Epidermal melanocyte (primary cell): ENCODE data around the gene ATP6AP1.

Source experiments
- DNase-seq: peaks from one replicate; pipeline ENCODE4 v3.0.0; 2011; ENCODE audit warnings: low spot score; ENCODE audit not compliant: insufficient read length

Gene ATP6AP1

DNA sequence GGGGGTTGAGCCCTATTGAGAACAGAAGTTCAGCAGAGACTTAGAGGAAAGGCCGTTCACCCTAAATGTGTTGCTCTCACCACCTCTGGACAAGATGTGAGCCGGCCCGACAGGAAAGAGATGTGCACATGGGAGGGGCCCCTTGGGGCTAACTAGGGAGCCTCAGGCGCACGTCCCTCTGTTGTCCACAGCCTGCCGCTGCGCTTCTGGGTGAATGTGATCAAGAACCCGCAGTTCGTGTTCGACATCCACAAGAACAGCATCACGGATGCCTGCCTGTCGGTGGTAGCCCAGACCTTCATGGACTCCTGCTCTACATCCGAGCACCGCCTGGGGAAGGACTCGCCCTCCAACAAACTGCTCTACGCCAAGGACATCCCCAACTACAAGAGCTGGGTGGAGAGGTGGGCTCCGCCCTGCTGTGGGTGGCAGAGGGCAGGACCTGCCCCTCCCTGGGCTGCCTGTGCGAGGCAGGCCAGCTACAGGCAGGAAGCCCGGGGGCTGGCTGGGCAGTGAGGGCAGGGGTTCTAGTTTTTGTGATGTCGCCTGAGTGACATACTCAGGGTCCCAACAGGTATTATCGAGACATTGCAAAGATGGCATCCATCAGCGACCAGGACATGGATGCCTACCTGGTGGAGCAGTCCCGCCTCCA, 42.6 kb downstream of the ATP6AP1 start:
- DNase-seq = no peak

DNA sequence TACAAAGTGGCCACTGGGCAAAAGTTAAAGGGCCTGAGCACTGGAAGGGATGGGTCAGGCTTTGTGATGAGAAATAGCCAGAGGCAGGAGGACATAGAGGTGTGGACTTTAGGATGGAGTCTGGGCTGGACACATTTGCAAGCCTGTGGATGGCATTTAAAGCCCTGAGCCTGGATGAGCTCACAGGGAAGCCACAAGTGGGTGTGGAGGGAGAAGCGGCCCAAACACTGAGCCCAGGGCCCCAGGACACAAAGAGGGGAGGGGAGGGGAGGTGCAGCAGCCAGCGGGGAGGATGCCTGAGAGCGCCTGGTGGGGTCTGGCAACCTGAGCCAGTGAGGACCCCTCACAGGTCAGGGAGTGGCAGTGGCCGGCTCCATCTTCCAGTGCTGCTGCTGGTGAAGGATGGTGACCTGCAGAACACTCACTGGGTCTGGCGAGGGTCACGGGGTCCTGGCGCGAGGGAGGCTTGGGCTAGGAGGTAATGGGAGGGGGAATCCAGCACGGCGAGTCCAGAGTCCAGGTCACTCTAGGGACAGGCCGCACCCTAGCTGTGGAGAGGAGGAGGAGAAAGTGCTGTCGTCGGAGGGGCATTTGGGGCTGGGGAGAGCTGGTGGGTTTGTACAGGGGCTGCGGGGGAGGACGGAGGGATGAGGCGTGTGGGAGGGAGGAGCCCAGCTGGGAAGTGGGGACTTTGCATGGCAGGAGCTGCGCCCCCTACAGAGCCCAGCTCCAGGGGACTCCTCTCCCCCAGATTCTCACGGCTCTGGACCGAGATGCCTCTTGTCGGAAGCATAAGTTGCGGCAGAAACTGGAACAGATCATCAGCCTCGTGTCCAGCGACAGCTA, 43.6 kb downstream of the ATP6AP1 start:
- DNase-seq = no peak

DNA sequence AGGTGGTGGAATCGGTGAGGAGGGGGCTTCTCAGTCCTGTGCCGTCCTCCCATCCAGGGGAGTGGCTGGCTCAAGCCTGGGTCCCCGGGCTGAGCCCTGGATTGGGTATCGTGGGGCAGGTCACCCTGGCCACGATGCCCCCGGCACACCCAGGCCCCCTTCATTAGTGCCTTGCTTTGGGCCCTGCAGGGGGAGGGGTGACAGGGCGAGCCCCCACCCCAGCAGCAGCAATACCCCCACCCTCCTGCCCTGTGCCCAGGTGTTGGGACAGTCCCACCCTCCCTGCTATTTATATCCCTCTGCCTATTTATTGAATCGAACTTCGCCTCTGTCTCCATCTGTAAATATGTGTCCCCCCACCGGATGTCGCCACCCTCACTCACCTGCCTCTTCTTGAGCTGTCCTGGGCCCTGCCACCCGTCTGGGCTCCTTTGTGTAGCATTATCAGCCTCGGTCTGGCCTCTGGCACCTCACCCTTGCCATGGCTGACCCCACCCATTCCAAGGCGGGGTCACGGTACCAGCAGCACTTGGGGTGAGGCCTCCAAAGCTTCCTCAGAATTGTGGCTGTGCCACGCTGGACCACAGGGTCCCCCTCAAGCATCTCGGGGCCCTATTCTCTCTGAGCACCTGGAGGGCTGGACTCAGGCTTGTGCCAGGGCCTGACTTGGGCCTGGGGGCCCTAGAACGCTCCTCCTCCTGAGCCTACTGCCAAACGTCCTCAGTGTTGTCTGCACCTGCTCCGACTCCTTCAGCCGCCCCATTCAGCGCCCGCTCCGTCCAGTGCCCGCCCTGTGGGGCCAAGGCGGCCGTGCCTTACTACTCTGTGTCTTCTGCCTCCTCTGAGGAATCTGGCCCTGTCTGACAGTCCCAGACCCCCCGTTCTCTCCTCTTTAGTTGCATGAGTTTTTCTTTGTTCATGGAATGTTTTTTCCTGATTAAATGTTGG, 44.5 kb downstream of the ATP6AP1 start:
- no peak for DNase-seq

DNA sequence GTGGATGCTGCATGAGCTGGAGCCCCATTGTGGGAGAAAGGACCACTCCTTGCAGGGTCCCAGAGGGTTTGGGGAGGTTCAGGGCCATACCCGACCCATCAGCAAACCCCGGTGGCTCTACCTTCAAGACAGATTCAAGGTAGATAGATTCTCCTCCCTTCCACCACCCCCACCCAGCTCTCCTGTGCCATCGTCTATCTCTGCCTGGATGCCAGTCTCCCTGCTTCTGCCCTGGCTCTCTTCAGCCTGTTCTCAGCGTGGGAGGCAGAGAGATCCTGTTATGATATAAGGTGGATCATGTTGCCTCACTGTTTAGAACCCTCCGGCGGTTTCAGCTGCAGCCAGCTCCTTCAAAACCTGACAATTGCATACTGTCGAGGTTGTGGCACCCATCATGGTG, 45.2 kb downstream of the ATP6AP1 start:
- no peak for DNase-seq

DNA sequence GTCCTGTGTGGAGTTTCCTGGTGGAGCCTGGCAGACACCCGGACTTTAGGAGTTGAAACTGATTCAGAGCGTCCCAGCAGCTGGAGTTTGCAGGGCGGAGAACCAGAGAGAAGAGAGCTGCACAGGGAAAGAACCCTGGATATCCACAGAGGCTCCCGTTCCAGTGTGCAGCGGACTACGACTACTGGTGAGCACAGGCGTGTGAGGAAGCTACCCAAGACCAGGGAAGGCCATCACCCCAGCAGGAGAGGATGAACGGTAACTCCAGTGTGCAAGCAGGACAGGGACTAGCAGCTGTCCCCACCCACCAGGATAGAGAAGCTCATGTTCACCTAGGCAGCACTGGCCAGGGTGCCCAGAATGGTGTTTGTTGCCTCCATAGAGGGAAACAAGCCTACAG, 48.3 kb downstream of the ATP6AP1 start:
- DNase-seq = no peak

DNA sequence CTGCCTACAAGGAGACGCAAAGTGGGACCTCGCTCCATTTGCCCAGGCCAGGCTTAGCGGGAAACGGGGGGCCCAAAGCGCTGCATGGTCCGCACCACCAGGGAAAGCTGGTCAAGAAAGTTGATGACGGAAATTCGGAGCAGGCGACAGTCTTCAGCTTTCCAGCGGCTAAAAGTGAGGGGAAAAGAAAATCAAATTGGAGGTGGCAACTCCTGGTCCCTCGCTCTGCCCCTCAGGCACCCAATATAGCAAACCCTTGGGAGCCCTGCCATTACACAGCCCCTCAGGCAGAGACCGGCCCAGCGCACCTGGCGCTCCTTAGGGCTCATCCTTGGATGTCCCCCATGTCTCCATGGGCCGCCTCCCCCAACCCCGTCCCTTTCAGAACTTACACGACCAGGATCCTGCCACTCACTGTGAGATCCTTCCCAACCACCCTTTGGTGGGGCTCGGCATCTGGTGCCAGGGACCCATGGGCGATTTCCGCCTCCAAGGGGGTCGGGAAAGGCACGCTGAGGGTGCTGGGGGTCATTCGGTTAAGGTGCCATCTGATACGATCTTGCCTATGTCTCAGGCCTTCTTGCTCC, 49.5 kb downstream of the ATP6AP1 start:
- DNase-seq = no peak

DNA sequence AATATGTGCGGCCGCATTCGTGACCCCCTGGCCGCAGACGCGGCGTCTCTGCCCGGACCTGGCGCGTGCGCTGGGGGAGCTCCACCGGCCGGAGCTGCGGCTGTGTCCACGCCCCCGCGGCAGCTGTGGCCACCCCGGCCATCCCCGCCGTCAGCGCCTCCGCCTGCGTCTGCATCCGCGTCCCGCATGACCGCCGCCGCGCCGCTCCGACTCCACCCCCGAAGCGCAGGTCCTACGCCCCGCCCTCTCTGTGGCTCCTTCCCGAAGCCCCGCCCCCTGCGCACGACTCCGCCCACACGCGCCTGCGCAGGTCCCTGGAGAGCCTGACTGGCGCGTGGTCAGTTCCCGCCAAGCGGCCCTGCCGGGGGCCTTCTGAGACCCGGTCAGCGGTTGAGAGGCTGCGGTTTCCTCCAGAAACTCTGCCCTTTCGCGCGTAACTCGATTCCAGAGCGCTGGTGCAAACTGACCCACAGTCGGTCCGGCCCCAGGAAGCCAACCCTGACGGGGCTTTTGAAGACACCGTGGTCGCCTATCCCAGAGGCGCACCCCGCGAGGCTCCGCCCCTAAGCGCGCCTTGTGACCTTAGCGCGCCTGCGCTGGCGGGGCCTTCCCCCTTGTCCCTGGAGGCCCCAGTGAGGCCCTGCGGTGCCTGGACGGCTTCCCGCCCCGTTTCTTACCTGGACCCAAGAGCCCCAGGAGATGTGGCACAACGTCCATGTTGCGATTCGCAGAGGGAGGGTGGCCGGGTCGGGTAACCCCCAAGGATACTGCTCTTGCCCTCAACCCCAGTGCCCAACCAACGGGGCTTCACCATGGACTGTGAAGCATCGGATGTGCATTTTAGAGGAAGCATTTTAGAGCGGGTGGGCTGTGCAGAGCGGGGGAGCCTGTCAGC, 50.5 kb downstream of the ATP6AP1 start, which contains the start of gene LAGE3:
LAGE3 (minus strand) TSS at position 554 of the 895 bp plus-strand sequence; CDS start at position 188, 366 bp downstream.
- peak; percentile 72 for DNase-seq

DNA sequence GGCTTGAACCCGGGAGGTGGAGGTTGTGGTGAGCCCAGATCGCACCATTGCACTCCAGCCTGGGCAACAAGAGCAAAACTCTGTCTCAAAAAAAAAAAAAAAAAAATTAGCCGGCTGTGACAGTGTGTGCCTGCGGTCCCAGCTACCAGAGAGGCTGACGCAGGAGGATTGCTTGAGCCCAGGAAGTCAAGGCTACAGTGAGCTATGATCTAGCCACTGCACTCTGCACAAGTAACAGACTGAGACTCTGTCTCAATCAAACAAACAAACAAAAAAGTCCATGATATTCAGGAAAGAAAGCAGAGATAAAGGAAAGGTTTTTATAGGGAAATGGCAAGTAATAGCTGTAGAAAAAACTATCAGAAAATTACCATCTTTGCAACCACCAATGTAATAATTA, 52.7 kb downstream of the ATP6AP1 start:
- DNase-seq = no peak

DNA sequence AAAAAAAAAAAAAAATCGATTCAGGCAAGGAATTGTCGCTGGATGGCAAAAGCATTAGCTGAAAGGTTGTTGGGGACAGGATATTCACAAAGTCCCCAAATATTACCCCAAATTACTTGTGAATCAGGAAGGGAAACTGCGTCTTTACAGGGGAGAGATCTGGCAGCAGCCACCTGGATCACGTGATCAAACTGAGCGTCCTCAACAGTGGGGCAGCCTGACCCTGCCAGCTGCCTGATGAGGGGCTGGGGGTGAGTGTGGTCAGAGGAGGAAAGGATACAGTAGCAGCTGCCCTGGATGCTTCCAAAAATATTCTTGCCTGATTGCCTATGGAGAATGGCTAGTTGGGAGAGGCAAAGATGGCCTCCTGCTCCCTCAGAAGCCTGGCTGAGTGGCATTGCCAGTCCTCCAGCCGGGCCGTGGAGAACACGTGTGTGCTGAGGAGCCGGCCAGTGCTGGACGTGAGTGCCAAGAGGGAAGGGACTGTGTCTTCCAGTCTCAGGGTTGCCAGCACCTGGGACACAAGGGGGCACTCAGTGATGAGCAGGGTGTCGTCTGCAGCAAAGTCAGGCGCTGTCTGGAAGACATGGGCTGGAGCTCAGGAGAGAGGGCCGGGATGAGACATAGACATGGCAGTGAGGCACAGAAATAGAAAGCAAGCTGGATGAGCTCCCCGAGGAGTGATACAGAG, 53.6 kb downstream of the ATP6AP1 start:
- no peak for DNase-seq

DNA sequence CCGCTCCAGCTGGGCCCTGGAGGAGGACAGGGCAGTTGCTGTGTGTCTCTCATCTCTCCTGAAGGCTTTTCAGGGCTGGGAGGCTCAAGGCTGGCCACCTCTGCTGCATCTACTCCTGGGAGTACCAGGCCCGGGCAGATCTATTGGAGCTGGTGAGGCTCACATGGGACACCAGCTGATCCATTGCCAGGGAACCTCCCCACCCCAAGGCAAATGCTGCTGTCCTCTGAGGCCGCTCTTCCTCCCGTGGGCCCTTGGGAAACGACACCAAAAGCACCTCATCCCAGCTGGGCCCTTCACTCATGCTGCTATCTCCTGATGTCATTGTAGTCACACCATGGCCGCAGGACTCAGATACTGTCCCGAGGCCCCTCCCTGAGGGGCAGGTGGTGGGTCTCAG, 54.3 kb downstream of the ATP6AP1 start:
- no peak for DNase-seq

DNA sequence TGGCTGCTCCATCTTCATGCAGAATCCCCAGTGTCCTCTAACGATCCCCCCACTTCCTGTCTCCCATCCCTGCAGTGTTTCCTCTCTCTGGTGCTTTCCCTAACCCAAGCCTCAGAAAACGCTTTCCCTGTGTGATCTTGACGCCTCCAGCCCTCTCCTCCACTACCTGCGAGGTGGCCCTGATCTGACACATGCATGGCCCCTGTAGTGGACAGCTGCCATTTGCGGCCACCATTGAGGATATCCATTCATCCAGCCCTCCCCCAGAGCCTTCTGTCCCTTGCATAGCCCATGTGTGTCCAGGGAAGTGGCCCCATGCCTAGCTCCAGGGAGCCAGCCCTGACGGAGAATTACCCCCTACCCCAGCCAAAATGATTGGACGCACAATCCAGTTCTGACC, 54.8 kb downstream of the ATP6AP1 start:
- DNase-seq = no peak

DNA sequence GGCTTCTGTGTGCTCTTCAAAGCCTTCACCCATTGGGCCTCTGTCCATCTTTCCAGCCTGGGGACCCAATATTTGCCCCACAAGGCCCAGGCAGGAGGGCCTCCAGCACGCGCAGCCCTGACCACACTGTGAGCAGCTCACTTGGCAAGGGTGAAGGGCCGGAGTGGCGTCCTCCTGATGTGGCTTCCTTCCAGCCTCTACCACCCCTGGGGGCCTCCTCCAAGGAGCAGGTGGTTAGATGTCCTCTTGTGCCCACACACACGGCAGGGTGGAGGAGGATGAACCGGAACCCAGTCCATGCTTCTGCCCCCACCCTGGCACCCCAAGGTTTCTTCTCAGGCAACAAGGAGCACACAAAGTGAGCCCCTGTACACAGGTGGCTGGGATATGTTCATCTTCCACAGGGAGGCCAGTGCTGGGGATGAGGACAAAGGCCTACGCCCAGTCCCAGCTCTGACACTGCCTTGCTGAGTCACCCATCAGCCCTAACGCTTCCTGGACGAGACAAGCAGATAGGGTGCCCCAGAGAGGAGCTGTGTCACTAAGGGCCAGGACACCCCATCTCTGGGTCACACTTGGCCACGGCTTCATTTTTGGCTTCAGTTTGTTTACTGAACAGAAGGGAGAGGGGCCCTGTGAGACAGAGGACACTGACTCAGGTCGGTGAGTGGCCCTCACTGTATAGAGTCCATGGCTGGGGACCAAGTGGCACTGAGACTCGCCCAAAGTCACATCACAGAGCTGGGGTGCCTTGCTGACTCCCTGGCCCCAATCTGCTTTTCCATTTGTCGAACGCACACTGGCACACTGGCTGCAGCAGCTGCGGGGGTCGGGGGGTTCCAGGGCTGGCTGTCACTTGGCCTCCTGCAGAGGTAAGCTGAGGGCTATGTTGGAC, 56.0 kb downstream of the ATP6AP1 start:
- DNase-seq = no peak

DNA sequence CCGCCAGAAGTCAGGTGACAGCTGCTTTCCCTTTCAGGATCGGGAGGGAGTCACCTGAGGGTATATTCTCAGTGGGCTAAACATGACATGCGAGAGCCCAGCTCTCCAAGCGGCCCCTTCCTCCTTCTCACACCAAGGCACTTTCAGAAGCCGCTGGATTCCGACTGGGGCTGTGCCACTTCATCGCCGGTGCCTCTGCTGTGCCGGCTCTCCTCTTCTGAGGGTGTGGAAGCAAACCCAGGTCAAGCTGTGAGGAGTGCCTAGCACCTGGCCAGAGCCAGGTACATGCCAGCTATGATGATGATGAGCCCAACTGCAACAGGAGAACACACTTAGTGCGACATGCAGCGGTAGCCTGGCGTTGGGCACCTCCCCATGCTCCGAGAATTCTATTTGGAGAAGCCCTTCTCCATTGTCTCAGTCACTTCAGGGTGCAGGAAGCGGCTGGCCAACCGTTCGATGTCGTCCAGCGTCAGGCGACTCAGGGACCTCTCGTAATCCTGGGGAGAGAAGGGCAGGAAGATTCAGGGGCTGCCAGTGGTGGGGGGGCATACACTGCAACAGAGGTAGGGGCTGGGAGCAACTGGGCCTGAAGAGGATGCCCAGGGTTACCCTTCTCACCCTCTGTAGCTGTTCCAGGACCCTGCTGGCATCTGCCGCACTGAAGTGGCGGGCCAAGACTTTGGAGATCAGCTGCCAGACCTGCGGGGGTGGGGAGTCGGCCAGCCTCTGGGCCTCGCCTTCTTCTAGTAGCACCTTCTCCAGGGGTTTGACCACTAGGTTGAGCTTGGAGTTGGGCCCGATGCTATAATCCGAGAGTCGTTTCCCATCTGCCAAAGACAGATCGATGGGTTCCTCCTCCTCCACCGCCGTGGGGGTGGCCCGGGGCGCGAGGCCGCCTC, 56.9 kb downstream of the ATP6AP1 start:
- DNase-seq = no peak

DNA sequence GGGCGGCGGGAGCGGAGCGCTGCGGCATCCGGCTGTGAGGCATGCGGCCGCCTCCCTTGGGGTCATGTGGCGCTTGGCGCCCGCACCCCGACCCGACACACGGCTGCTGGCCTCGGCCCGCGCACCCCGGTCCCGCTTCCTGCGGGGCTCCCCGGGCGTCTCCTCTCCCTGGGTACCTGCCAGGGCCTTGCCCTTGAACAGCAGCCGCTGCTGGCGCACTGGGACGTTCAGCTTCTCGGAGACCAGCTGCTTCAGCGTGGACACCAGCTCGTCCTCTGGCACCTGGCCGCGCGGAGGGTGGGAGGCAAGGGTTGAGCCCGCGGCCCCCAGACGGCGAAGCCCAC, 57.5 kb downstream of the ATP6AP1 start:
- DNase-seq = no peak
